ENCODE measurements around the gene PODN. TPM values are rescaled to one million over a fixed set of nuclear protein-coding genes. Genes with fewer than 3 reads are reported as not detected.

PODN gene
- total RNA-seq, 1 donor from 2014 or later = 245 TPM

- Histone ChIP-seq H3K27me3 (no peaks in the 10 kb centered on the region), H3K4me1 (peaks cover 5 to 11% of the 10 kb centered on the region in 2 donors), H3K27ac (peak overlapping the region; percentile 45 to 55), H3K36me3 (no peaks in the 10 kb centered on the region), H3K4me3 (peak overlapping the region; percentile 63 to 93), H3K9me3 (no peaks in the 10 kb centered on the region)
- DNase-seq (ENCODE audit: low spot score in 2 of 2) = no peak
- TF ChIP-seq CTCF (IDR thresholded peaks at IDR 0.05) = no peak
- intact Hi-C loops (cut with DNase I) = no loop called here
Observed at GRCh38 chr1:53062708-53063591, 937 bp downstream of the PODN start.

GRCh38 chr1:53063744-53064515 lies 1.9 kb downstream of the PODN start:
- peaks cover 5 to 11% of the 10 kb centered on the region in 2 donors for H3K4me1 ChIP-seq
- no peak for TF ChIP-seq CTCF (IDR thresholded peaks at IDR 0.05)
- H3K4me3 ChIP-seq = peak overlapping the region in 1 of 2 donors; percentile 93
- peak overlapping the region in 1 of 2 donors; percentile 55 for H3K27ac ChIP-seq
- no peaks in the 10 kb centered on the region for H3K36me3 ChIP-seq
- intact Hi-C loops (cut with DNase I) = no loop called here
- no peaks in the 10 kb centered on the region for H3K9me3 ChIP-seq
- no peak for DNase-seq (ENCODE audit: low spot score in 2 of 2)
- no peaks in the 10 kb centered on the region for H3K27me3 ChIP-seq

- intact Hi-C loops (cut with DNase I) = no loop called here
- Histone ChIP-seq H3K4me1 (peaks cover 5 to 11% of the 10 kb centered on the region in 2 donors), H3K27ac (no peak overlapping the region), H3K36me3 (no peaks in the 10 kb centered on the region), H3K9me3 (no peaks in the 10 kb centered on the region), H3K4me3 (no peak overlapping the region), H3K27me3 (no peaks in the 10 kb centered on the region)
- no peak for TF ChIP-seq CTCF (IDR thresholded peaks at IDR 0.05)
- no peak for DNase-seq (ENCODE audit: low spot score in 2 of 2)
Observed at GRCh38 chr1:53065391-53065790, 3.4 kb downstream of the PODN start.

GRCh38 chr1:53066488-53066887 lies 4.5 kb downstream of the PODN start:
- no peaks in the 10 kb centered on the region for H3K9me3 ChIP-seq
- TF ChIP-seq CTCF (IDR thresholded peaks at IDR 0.05) = no peak
- H3K27ac ChIP-seq = no peak overlapping the region
- DNase-seq (ENCODE audit: low spot score in 2 of 2) = no peak
- peaks cover 5 to 9% of the 10 kb centered on the region in 2 donors for H3K4me1 ChIP-seq
- intact Hi-C loops (cut with DNase I) = no loop called here
- no peaks in the 10 kb centered on the region for H3K27me3 ChIP-seq
- H3K36me3 ChIP-seq = no peaks in the 10 kb centered on the region
- no peak overlapping the region for H3K4me3 ChIP-seq

- H3K27ac ChIP-seq = no peak overlapping the region
- peaks cover 5 to 9% of the 10 kb centered on the region in 2 donors for H3K4me1 ChIP-seq
- TF ChIP-seq CTCF (IDR thresholded peaks at IDR 0.05) = no peak
- no peaks in the 10 kb centered on the region for H3K9me3 ChIP-seq
- no peaks in the 10 kb centered on the region for H3K36me3 ChIP-seq
- intact Hi-C loops (cut with DNase I) = no loop called here
- peak in 1 of 2 donors; percentile 60 for DNase-seq (ENCODE audit: low spot score in 2 of 2)
- H3K27me3 ChIP-seq = no peaks in the 10 kb centered on the region
- no peak overlapping the region for H3K4me3 ChIP-seq
Observed at GRCh38 chr1:53066891-53067738, 5.1 kb downstream of the PODN start.

All from ascending aorta (tissue), 2 donors.